ENCODE data around the gene PRODH.

DNA sequence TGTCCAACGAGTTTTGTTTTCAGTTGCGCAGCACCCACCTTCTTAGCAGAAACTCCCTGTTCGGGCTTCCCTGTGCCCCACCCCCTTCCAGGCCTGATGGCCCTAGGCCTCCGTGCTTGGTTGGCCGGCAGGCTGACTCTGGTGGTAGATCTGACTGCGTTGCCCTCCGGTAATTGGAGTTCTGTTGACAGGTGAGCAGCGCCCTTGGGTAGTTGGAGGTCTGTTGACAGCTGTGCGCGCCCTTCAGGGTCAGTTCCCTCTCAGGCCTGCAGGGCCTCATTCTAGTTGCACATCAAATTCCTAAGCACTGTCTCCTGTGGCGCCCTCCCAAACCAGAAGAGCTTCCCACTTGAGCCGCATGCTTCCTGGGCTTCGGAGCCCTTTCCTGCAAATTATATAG lies 29.2 kb downstream of the PRODH start:
- TF ChIP-seq ZBTB7A (IDR thresholded peaks at IDR 0.05; ENCODE audit: low read depth) = no peak
- TF ChIP-seq NFIC (IDR thresholded peaks at IDR 0.05) = no peak
- TF ChIP-seq, protein P1, sequence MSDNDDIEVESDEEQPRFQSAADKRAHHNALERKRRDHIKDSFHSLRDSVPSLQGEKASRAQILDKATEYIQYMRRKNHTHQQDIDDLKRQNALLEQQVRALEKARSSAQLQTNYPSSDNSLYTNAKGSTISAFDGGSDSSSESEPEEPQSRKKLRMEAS (IDR thresholded peaks at IDR 0.05) = no peak
- no peak for TF ChIP-seq TEAD4 (IDR thresholded peaks at IDR 0.05)
